HepG2 (cell line): ENCODE results near the gene ITGB2. TPM values are rescaled to one million over a fixed set of nuclear protein-coding genes. Genes with fewer than 3 reads are reported as not detected.

Experiments
- MYC ChIP-seq: sonication (generic); formaldehyde crosslinking; IDR thresholded peaks from 2 replicates; pipeline ENCODE4 v1.9.0; 2021; ENCODE audit warnings: missing genetic modification reagents, borderline replicate concordance
- STAG1 ChIP-seq: sonication (generic); formaldehyde crosslinking; IDR thresholded peaks from 2 replicates; pipeline ENCODE4 v1.4.0; 2020; ENCODE audit warnings: missing genetic modification reagents
- polyA plus RNA-seq, 8 experiments: library from polyadenylated mRNA; depleted of rRNA in 3 of 8; stranded (reverse) in 7 of 8; unstranded in 1 of 8; fragments of >200 nt; fragmentation: Illumina TruSeq in 4 of 8; extraction: Trizol in 4 of 8; gene quantifications; 2 replicates each; pipeline versions ENCODE4 v1.2.1 to v1.2.3, GENCODE V29; 2011 to 2016; ENCODE audit warnings: low read depth in 4 of 8, missing spikeins in 1 of 8, mixed read lengths in 1 of 8; ENCODE audit not compliant: insufficient read depth in 1 of 8
- total RNA-seq, 5 experiments: library from RNA; depleted of rRNA; stranded (reverse); fragments of >200 nt; fragmentation: Illumina TruSeq; extraction: Trizol; gene quantifications; 2 replicates each; pipeline ENCODE4 v1.2.3, GENCODE V29; 2016; ENCODE audit warnings: low read depth in 1 of 5
- TF ChIP-seq, protein P1 (sequence below): sonication (generic); formaldehyde crosslinking; conservative IDR thresholded peaks from 2 replicates; pipeline ENCODE4 v1.4.0; 2020; ENCODE audit warnings: mild to moderate bottlenecking, missing genetic modification reagents, moderate library complexity
- TF ChIP-seq, protein P2 (sequence below): sonication (generic); formaldehyde crosslinking; IDR thresholded peaks from 2 replicates; pipeline ENCODE4 v1.5.1; 2020; ENCODE audit warnings: mild to moderate bottlenecking, missing genetic modification reagents, moderate library complexity
- TF ChIP-seq, protein P3 (sequence below): sonication (generic); formaldehyde crosslinking; IDR thresholded peaks from 2 replicates; pipeline ENCODE4 v1.4.0; 2020; ENCODE audit warnings: mild to moderate bottlenecking, missing genetic modification reagents
- TF ChIP-seq, protein P4 (sequence below): sonication (generic); formaldehyde crosslinking; IDR thresholded peaks from 2 replicates; pipeline ENCODE4 v1.5.0; 2020; ENCODE audit warnings: missing genetic modification reagents, mild to moderate bottlenecking, borderline replicate concordance

The ITGB2 gene
- total and polyA plus RNA-seq, 2 of the 13 experiments (the other 11 are each of a cell fraction or from before 2014, with no cell fraction given): 4.2 to 18.0 TPM

DNA sequence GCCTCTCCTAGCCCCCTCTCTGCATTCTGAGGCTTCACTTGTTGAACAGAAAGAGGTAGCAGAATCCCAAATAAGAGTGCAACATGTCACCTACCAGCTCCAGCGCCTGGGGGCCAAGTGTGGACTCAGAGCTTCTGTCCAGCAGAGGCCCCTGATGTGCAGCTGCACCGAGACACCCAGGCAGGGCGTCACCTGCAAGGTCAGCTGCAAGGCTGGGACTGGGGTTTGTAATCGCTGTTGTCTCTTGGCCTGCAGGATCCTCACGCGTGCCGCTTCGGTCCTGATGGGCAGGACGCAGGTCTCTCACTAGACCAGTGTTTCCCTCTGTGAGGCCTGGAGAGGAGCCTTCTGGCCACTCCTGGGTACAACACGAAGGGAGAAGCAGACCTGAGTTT lies 14.8 kb upstream of the ITGB2 start (continued):
- TF ChIP-seq MYC (0 out of 2 replicates have a peak, but pooled peaks have one; percentile 25), STAG1 (peak; percentile 31)
- TF ChIP-seq, protein P1, sequence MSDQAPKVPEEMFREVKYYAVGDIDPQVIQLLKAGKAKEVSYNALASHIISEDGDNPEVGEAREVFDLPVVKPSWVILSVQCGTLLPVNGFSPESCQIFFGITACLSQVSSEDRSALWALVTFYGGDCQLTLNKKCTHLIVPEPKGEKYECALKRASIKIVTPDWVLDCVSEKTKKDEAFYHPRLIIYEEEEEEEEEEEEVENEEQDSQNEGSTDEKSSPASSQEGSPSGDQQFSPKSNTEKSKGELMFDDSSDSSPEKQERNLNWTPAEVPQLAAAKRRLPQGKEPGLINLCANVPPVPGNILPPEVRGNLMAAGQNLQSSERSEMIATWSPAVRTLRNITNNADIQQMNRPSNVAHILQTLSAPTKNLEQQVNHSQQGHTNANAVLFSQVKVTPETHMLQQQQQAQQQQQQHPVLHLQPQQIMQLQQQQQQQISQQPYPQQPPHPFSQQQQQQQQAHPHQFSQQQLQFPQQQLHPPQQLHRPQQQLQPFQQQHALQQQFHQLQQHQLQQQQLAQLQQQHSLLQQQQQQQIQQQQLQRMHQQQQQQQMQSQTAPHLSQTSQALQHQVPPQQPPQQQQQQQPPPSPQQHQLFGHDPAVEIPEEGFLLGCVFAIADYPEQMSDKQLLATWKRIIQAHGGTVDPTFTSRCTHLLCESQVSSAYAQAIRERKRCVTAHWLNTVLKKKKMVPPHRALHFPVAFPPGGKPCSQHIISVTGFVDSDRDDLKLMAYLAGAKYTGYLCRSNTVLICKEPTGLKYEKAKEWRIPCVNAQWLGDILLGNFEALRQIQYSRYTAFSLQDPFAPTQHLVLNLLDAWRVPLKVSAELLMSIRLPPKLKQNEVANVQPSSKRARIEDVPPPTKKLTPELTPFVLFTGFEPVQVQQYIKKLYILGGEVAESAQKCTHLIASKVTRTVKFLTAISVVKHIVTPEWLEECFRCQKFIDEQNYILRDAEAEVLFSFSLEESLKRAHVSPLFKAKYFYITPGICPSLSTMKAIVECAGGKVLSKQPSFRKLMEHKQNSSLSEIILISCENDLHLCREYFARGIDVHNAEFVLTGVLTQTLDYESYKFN (CRISPR knock-in tag): no peak
- TF ChIP-seq, protein P2, sequence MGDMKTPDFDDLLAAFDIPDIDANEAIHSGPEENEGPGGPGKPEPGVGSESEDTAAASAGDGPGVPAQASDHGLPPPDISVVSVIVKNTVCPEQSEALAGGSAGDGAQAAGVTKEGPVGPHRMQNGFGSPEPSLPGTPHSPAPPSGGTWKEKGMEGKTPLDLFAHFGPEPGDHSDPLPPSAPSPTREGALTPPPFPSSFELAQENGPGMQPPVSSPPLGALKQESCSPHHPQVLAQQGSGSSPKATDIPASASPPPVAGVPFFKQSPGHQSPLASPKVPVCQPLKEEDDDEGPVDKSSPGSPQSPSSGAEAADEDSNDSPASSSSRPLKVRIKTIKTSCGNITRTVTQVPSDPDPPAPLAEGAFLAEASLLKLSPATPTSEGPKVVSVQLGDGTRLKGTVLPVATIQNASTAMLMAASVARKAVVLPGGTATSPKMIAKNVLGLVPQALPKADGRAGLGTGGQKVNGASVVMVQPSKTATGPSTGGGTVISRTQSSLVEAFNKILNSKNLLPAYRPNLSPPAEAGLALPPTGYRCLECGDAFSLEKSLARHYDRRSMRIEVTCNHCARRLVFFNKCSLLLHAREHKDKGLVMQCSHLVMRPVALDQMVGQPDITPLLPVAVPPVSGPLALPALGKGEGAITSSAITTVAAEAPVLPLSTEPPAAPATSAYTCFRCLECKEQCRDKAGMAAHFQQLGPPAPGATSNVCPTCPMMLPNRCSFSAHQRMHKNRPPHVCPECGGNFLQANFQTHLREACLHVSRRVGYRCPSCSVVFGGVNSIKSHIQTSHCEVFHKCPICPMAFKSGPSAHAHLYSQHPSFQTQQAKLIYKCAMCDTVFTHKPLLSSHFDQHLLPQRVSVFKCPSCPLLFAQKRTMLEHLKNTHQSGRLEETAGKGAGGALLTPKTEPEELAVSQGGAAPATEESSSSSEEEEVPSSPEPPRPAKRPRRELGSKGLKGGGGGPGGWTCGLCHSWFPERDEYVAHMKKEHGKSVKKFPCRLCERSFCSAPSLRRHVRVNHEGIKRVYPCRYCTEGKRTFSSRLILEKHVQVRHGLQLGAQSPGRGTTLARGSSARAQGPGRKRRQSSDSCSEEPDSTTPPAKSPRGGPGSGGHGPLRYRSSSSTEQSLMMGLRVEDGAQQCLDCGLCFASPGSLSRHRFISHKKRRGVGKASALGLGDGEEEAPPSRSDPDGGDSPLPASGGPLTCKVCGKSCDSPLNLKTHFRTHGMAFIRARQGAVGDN (CRISPR knock-in tag): peak; percentile 52
- TF ChIP-seq, protein P3, sequence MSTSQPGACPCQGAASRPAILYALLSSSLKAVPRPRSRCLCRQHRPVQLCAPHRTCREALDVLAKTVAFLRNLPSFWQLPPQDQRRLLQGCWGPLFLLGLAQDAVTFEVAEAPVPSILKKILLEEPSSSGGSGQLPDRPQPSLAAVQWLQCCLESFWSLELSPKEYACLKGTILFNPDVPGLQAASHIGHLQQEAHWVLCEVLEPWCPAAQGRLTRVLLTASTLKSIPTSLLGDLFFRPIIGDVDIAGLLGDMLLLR: no peak
- TF ChIP-seq, protein P4, sequence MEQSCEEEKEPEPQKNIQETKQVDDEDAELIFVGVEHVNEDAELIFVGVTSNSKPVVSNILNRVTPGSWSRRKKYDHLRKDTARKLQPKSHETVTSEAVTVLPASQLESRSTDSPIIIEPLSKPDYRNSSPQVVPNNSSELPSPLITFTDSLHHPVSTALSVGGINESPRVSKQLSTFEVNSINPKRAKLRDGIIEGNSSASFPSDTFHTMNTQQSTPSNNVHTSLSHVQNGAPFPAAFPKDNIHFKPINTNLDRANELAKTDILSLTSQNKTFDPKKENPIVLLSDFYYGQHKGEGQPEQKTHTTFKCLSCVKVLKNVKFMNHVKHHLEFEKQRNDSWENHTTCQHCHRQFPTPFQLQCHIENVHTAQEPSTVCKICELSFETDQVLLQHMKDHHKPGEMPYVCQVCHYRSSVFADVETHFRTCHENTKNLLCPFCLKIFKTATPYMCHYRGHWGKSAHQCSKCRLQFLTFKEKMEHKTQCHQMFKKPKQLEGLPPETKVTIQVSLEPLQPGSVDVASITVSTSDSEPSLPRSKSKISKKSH (CRISPR knock-in tag): peak; percentile 49; the same call in 1 of the 2 replicates
